ENCODE data around the gene SDK1.

Gene SDK1

GRCh38 chr7:3429981-3430380, 128.9 kb downstream of the SDK1 start:
- TF ChIP-seq CTCF (IDR thresholded peaks at IDR 0.05; ENCODE audit: extremely low read depth, missing control alignments): no peak
- no peak for DNase-seq (ENCODE audit: low spot score)

GRCh38 chr7:3430588-3430987, 129.5 kb downstream of the SDK1 start:
- no peak for DNase-seq (ENCODE audit: low spot score)
- no peak for TF ChIP-seq CTCF (IDR thresholded peaks at IDR 0.05; ENCODE audit: extremely low read depth, missing control alignments)

- no peak for TF ChIP-seq CTCF (IDR thresholded peaks at IDR 0.05; ENCODE audit: extremely low read depth, missing control alignments)
- DNase-seq (ENCODE audit: low spot score): no peak
These were observed 130.3 kb downstream of the SDK1 start for GRCh38 chr7:3431306-3431705.

GRCh38 chr7:3432911-3433310, 131.9 kb downstream of the SDK1 start:
- DNase-seq (ENCODE audit: low spot score): no peak
- no peak for TF ChIP-seq CTCF (IDR thresholded peaks at IDR 0.05; ENCODE audit: extremely low read depth, missing control alignments)

- TF ChIP-seq CTCF (IDR thresholded peaks at IDR 0.05; ENCODE audit: extremely low read depth, missing control alignments): no peak
- DNase-seq (ENCODE audit: low spot score): no peak
These were observed 133.6 kb downstream of the SDK1 start for GRCh38 chr7:3434611-3435010.

GRCh38 chr7:3436112-3436511, 135.1 kb downstream of the SDK1 start:
- no peak for TF ChIP-seq CTCF (IDR thresholded peaks at IDR 0.05; ENCODE audit: extremely low read depth, missing control alignments)
- no peak for DNase-seq (ENCODE audit: low spot score)

GRCh38 chr7:3436746-3437145, 135.7 kb downstream of the SDK1 start:
- no peak for DNase-seq (ENCODE audit: low spot score)

More at GRCh38 chr7:3436746-3437145, 135.7 kb downstream of the SDK1 start:
- TF ChIP-seq CTCF (IDR thresholded peaks at IDR 0.05; ENCODE audit: extremely low read depth, missing control alignments): no peak

Data from GM20000 (cell line).